ENCODE data around the gene COL13A1. TPM values are rescaled to one million over a fixed set of nuclear protein-coding genes. Genes with fewer than 3 reads are reported as not detected.

The COL13A1 gene
- total and polyA plus RNA-seq, 12 donors = 0.54 to 7.6 (median 1.9) TPM

- Histone ChIP-seq H3K4me1 (replicated peaks in 1 of 2) (no peaks in the 10 kb centered on the region), H3K27me3 (no peaks in the 10 kb centered on the region), H3K27ac (peak overlapping the region in 2 of 5 donors; percentile 2 to 38), H3K4me3 (no peak overlapping the region), H3K9me3 (replicated peaks in 1 of 3) (no peaks in the 10 kb centered on the region), H3K36me3 (replicated peaks in 1 of 2) (no peaks in the 10 kb centered on the region)
- TF ChIP-seq POLR2A (IDR thresholded peaks at IDR 0.05) (no peak), CTCF (IDR thresholded peaks at IDR 0.05) (no peak)
- WGBS, 4 donors = 68 to 87% (median 78%) methylated on average over 8 of the region's 8 CpGs
- peak in 4 of 7 donors; percentile 4 to 35 (median 11) for DNase-seq
- intact Hi-C loops (cut with DNase I) = no loop called here
Measured at GRCh38 chr10:69959911-69960310, 158.2 kb downstream of the COL13A1 start.

GRCh38 chr10:69960606-69960987, 158.9 kb downstream of the COL13A1 start:
- WGBS, 4 donors = 77 to 80% (median 79%) methylated on average over 4 of the region's 4 CpGs
- H3K36me3 ChIP-seq (replicated peaks in 1 of 2) = no peaks in the 10 kb centered on the region
- intact Hi-C loops (cut with DNase I) = no loop called here
- no peaks in the 10 kb centered on the region for H3K27me3 ChIP-seq
- no peak overlapping the region for H3K27ac ChIP-seq
- H3K9me3 ChIP-seq (replicated peaks in 1 of 3) = no peaks in the 10 kb centered on the region
- TF ChIP-seq CTCF (IDR thresholded peaks at IDR 0.05) (no peak), POLR2A (IDR thresholded peaks at IDR 0.05) (no peak)
- DNase-seq = peak in 2 of 7 donors; percentile 12 to 15
- H3K4me1 ChIP-seq (replicated peaks in 1 of 2) = no peaks in the 10 kb centered on the region
- H3K4me3 ChIP-seq = no peak overlapping the region

- WGBS, 4 donors = 63 to 66% (median 65%) methylated on average over 10 to 12 of the region's 12 CpGs
- Histone ChIP-seq H3K27me3 (no peaks in the 10 kb centered on the region), H3K9me3 (replicated peaks in 1 of 3) (no peaks in the 10 kb centered on the region), H3K4me1 (replicated peaks in 1 of 2) (no peaks in the 10 kb centered on the region), H3K36me3 (replicated peaks in 1 of 2) (no peaks in the 10 kb centered on the region), H3K27ac (no peak overlapping the region), H3K4me3 (no peak overlapping the region)
- DNase-seq = peak in 2 of 7 donors; percentile 8 to 40
- intact Hi-C loops (cut with DNase I) = no loop called here
- TF ChIP-seq CTCF (IDR thresholded peaks at IDR 0.05) = peak in 3 of 6 experiments; percentile 9 to 20 (median 15)
- TF ChIP-seq POLR2A (IDR thresholded peaks at IDR 0.05) = no peak
Measured at GRCh38 chr10:69960988-69961880, 159.5 kb downstream of the COL13A1 start.

GRCh38 chr10:69961881-69962745, 160.4 kb downstream of the COL13A1 start:
- Histone ChIP-seq H3K27me3 (no peaks in the 10 kb centered on the region), H3K4me1 (replicated peaks in 1 of 2) (no peaks in the 10 kb centered on the region), H3K36me3 (replicated peaks in 1 of 2) (no peaks in the 10 kb centered on the region), H3K9me3 (replicated peaks in 1 of 3) (no peaks in the 10 kb centered on the region), H3K27ac (no peak overlapping the region), H3K4me3 (no peak overlapping the region)
- intact Hi-C loops (cut with DNase I) = no loop called here
- DNase-seq = peak in 2 of 7 donors; percentile 13 to 28
- no peak for TF ChIP-seq POLR2A (IDR thresholded peaks at IDR 0.05)
- TF ChIP-seq CTCF (IDR thresholded peaks at IDR 0.05) = no peak
- WGBS, 4 donors = 83 to 86% (median 85%) methylated on average over 9 to 17 of the region's 17 CpGs

All from adrenal gland (tissue), 12 donors.